Activated CD4-positive, alpha-beta T cell treated with anti-CD3 and anti-CD28 coated beads, Interleukin-2, amount 50 U/mL, for 1 hour (primary cell): Measurements from ENCODE around the gene HDHD3.
"Not testable (repeated sequence)": the region's sequence is repeated elsewhere in the genome, so short reads cannot be mapped to it uniquely, and the experiment has no call there.

Experiments
- DNase-seq: peaks from one replicate; pipeline ENCODE4 v3.0.0-alpha.2; 2020

Gene HDHD3

GRCh38 chr9:113376634-113377567, at the start of gene HDHD3:
Gene HDHD3 (minus strand): TSS chr9:113376986. CDS start chr9:113374354, 2,632 bp downstream.
- peak; percentile 66 for DNase-seq

GRCh38 chr9:113425072-113425471, 48.3 kb upstream of the HDHD3 start:
- DNase-seq: no peak

- no peak for DNase-seq
Observed at GRCh38 chr9:113421726-113422125, 44.9 kb upstream of the HDHD3 start.

- no peak for DNase-seq
Observed at GRCh38 chr9:113417370-113417769, 40.6 kb upstream of the HDHD3 start.

- no peak for DNase-seq
Observed at GRCh38 chr9:113416149-113416721, 39.4 kb upstream of the HDHD3 start.

GRCh38 chr9:113410207-113410864, 33.5 kb upstream of the HDHD3 start, which contains the start of the genes C9orf43 and POLE3:
Gene C9orf43 (plus strand): TSS chr9:113410747. CDS start chr9:113413494, 2,747 bp downstream.
Gene POLE3 (minus strand): TSS chr9:113410675. CDS start chr9:113410293, 382 bp downstream.
- peak; percentile 93 for DNase-seq

- DNase-seq: no peak
Observed at GRCh38 chr9:113409883-113410206, 33.1 kb upstream of the HDHD3 start.

GRCh38 chr9:113409481-113409880, 32.7 kb upstream of the HDHD3 start:
- no peak for DNase-seq

GRCh38 chr9:113406873-113407511, 30.2 kb upstream of the HDHD3 start:
- DNase-seq: peak; percentile 57

GRCh38 chr9:113406353-113406752, 29.6 kb upstream of the HDHD3 start:
- DNase-seq: not testable (repeated sequence)

GRCh38 chr9:113403646-113404045, 26.9 kb upstream of the HDHD3 start:
- DNase-seq: no peak

GRCh38 chr9:113401027-113401792, 24.4 kb upstream of the HDHD3 start, which contains the start of gene ALAD:
Gene ALAD (minus strand): TSS chr9:113401284. CDS start chr9:113393559, 7,725 bp downstream.
- DNase-seq: peak; percentile 99

GRCh38 chr9:113399646-113400200, 22.9 kb upstream of the HDHD3 start:
- no peak for DNase-seq

- DNase-seq: no peak
Observed at GRCh38 chr9:113398796-113399195, 22.0 kb upstream of the HDHD3 start.

- no peak for DNase-seq
Observed at GRCh38 chr9:113397203-113397631, 20.4 kb upstream of the HDHD3 start.

- no peak for DNase-seq
Observed at GRCh38 chr9:113395000-113395861, 18.4 kb upstream of the HDHD3 start.

GRCh38 chr9:113393281-113393680, 16.5 kb upstream of the HDHD3 start:
- DNase-seq: no peak

- DNase-seq: no peak
Observed at GRCh38 chr9:113391917-113392316, 15.1 kb upstream of the HDHD3 start.

GRCh38 chr9:113390192-113390960, 13.6 kb upstream of the HDHD3 start:
- DNase-seq: no peak

- DNase-seq: no peak
Observed at GRCh38 chr9:113389451-113389850, 12.7 kb upstream of the HDHD3 start.
